DMS153 (cell line): Measurements from ENCODE around the gene RUVBL1.

Source experiments
- DNase-seq: peaks from one replicate; lab custom pipeline; 2025; lab: John Stamatoyannopoulos, UW

RUVBL1 gene

GRCh38 chr3:128133273-128133883, 9.8 kb upstream of the RUVBL1 start:
- DNase-seq, result no peak

DNA sequence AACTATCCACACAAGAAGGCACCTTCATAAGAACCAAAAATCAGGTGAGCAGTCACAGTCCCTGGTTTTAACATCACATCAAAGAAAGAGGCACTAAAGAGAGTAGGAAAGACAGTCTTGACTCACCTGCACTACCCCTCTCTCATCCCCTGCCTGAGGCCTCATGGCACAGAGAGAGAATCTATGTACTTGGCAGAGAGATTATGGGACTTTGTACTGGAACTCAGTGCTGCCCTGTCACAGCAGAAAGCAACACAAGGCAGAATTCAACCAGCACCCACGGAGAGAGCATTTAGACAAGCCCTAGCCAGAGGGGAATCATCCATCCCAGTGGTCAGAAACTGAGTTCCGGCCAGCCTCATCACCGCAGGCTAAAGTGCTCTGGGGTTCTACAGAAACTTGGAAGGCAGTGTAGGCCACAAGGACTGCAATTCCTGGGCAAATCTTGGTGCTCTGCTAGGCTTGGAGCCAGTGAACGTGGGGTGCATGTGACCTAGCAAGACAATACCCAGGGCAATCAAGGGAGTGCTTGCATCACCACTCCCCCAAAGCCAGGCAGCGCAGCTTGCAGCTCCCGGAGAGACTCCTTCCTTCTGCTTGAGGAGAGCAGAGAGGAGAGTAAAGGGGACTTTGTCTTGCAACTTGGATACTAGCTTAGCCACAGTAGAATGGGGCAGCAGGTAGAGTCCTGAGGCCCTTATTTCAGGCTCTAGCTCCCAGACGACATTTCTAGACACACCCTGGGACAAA, 8.5 kb upstream of the RUVBL1 start:
- no peak for DNase-seq

DNA sequence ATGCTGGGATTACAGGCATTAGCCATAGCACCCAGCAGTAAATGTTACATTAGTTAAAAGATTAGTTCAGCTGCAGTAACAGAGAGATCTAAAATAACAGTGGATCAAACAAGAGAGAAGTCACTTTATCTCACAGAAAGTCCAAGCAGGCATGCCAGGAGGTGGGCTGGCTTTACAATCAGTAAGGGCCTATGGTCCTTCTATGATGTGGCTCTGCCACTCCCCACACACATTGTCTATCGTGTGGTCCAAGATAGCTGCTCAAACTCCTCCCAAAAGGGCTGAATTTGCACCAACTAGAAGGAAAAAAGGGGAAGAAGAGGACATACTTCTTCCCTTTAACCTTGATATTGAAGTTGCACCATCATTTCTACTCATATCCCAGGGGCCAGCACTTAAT, 4.6 kb upstream of the RUVBL1 start:
- no peak for DNase-seq

DNA sequence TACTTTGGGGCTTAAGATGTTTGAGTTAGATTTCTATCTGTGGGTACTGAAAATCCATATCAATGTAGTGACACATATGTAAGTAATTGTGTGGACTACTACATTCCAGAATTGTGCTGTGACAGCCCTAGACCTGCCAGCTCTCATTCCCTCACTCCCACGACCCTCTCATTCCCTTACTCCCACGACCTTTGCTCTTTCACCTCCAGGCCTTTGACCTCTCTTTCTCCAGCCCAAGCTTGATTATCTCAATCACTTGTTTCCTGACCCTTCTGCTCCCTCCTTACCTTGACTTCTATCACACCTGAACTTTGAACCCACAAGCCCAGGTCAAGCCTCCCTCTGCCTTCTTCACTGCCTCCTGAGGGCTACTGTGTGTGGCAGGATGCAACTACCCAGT, 3.6 kb upstream of the RUVBL1 start:
- no peak for DNase-seq

DNA sequence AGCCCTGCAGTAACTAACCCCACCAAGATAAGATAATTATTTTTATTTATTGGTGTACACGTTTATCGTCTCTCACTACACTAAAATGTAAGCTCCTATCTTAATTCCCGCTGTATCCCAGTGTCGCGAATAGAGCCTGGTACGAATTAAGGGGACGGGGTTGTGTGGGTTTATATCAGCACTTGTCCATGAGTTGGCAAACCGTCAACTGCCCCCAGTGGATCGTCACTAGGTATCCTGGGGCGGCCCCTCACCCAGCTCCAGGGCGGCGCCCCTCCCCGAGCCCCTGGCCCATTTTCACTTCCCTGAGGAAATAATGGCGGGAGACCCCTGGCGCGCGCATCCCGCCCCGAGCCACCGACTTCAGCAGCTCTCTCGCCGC, 465 bp downstream of the RUVBL1 start:
- DNase-seq, result no peak

DNA sequence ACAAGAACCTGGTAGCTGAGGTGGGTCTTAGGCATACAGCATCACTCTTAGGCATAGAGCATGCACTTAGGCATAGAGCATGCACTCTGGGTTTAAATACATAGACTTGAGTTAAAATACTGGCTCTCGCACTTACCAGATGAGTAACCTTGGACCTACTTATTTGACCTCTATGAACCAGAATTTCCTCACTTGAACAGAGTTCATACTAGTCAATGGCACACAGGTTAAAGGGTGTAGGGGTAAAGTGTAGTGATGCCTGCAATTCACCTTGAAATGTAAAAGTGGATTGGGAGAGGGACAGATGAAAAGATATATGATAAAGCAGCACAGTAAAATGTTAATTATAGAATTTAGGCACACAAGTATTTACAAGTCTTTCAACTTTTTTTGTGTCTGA, 1.6 kb downstream of the RUVBL1 start:
- no peak for DNase-seq

DNA sequence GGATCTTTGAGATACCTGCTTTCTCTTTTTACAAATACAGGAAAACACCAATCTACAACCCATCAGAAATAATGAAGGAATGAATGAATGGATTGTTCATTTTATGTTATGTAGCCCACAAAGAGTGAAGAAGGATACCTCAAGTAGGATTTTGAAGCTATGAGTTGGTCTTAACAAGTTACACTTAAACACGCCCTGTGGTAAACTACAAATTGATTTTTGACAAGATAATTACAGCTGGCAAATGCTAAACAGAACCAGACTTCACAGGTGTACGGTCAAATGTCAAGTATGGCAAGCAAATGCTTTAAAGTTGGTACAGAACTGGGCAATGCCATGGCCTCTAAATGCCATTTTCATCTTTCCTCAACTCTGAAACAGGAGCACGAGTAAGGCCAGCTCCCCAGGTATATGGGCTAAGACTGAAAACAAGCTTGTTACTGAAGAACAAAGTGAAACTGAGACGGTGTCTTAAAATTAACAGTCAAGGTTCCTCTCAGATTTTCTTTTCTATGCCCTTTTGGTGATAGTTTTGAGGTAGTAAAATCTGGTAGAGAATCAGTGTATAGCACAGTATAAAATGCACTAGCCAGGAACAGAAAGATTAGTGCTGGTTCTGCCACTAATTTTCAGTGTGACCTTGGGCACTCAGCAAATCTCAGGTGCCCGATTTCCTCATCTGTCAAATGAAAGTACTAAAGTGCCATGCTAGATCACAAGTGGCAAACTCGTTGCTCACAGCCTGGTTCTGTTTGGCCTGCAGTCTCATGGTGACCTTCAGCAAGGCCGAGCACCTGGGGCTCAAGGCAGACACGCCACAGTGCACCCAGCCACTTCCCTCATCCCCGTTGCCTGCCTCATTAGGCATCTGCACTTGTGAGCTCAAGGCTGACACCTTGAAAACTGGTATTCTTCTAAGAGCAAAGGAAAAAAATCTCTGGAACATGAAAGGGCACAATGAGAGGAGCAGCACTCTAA, 9.5 kb downstream of the RUVBL1 start:
- no peak for DNase-seq

GRCh38 chr3:128112357-128112968, 11.1 kb downstream of the RUVBL1 start:
- DNase-seq, result peak; percentile 2

DNA sequence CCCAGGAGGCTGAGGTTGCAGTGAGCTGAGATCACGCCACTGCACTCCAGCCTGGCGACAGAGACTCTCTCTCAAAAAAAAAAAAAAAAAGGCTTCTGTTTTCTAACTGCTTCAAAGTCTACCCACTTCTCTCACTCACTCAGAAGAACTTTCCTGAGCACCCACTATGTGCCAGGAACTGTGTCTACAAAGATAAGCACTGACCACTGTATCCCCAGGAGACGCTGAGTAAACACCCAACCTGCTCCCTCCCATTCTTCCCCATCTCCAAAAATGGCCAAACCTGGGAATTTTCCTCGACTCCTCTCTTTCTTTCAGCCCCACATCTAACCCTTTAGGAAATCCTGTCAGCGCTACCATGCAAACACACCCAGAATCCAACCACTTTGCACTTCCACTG, 12.5 kb downstream of the RUVBL1 start:
- DNase-seq, result no peak

GRCh38 chr3:128107834-128108233, 15.8 kb downstream of the RUVBL1 start:
- no peak for DNase-seq

GRCh38 chr3:128103136-128103676, 20.4 kb downstream of the RUVBL1 start:
- no peak for DNase-seq

DNA sequence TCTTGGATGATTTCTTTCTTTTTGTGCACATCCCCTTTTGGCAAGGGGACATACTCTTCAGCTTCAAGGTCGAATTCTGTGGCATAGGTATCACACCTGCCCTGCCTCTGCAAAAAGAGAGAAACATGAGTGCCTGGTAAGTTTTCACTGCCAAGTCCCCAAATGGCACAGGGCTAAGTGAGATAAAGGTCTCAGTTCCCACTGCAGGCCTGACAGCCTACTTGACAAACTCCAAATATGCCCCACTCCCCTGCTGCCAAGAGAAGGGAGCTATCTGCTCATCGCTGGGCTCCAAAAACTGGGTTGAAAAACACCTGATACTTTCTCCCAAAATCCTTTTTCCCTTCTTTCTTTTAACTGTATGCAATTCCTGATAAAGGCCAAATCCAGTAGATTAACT, 23.0 kb downstream of the RUVBL1 start:
- no peak for DNase-seq

DNA sequence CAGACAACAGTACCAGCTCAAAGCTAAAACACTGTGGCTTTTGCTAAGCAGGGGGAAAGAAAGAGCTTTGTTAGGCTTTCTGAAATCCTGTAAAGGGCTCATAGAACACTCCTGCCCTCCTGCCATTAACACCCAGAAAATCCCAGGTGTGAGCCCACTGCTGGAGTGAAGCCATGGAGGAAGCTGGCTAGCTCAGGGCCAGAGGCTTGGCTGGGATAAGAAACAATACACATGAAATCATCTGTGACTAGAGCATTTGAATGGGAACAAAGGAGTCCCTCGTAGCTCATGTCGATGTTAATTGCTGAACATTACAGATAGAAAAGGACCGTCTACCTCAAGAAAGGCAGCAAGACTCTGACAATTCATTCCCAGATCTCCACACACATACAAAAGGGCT, 23.5 kb downstream of the RUVBL1 start:
- no peak for DNase-seq

DNA sequence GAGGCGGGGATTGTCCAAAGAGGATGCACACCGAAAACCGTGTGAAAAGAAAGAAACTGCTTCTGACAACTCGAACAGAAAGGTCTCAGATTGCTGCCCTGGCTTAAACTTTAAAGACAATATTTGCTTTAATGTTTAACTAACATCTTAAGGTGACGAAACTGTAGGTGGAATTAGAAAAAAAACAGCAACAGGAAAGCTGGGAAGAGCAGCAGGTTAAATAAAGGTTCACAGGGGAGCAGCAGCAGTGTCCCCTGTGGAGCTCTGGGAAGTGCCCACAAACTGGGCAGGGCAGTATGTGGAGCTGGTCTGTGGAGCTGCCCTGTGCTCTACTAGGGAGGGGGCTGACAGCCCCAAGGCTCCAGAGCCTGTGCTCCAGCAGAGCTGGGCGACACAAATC, 25.4 kb downstream of the RUVBL1 start:
- DNase-seq, result no peak

- DNase-seq, result no peak
Measured at GRCh38 chr3:128095222-128095703, 28.3 kb downstream of the RUVBL1 start.

- DNase-seq, result no peak
Measured at GRCh38 chr3:128094295-128095151, 29.1 kb downstream of the RUVBL1 start.

DNA sequence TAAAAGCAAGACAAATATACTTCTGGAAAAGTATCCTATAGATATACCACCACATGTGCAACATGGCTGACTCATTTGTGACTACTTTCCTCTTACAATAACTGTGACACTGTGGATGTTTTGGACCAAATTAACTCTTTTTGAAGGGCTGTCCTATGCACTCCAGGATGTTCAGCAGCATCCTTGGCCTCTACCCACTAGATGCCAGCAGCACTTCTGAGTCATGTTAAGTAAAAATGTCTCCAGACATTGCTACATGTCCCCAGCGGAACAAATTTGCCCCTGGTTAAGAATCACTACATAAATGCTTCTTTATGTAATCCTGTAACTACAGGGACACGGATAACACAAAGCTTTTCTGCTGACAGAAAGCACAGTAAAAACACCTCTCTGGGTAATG, 32.0 kb downstream of the RUVBL1 start:
- no peak for DNase-seq

DNA sequence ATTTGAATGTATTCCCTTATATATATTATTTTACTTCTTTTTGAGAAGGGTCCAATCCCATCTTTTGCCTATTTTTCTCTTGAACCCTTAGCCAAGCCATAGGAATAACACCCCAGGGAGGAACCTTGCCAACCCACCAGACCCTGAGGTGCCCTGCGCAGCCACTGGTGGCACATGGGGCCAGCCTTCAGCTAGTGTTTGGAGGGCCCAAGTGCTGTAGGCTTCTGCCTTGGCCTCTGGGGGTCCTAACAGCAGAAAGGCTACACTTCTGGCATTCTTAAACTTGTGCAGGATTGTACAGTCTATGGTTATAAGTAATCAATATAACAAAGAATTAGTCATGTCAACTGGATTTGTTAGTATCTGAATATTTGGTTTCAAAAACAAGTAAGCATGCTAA, 34.5 kb downstream of the RUVBL1 start:
- no peak for DNase-seq

DNA sequence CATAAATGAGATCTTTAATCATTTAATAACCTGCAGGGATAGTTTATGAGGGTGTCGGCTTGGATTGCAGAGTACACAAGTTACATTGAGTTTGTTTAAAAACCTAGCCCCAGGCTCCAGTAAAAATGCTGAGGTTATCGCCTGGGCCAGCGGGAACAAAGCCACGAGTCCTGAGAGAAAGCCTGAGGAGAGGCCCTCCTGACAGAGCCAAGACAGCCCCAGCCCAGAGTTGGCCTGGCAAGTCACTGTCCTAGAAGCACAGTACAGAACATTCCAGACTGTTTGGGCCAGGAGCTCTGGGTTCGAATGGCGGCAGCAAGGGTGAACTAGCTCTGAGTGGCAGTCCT, 39.0 kb downstream of the RUVBL1 start:
- no peak for DNase-seq

- no peak for DNase-seq
Measured at GRCh38 chr3:128083980-128084674, 39.5 kb downstream of the RUVBL1 start.
